Fibroblast of skin of back (primary cell): Measurements from ENCODE around the gene GPR151.

Experiments used
- DNase-seq: peaks from one replicate; pipeline ENCODE4 v3.0.0-alpha.2; 2013

The GPR151 gene

DNA sequence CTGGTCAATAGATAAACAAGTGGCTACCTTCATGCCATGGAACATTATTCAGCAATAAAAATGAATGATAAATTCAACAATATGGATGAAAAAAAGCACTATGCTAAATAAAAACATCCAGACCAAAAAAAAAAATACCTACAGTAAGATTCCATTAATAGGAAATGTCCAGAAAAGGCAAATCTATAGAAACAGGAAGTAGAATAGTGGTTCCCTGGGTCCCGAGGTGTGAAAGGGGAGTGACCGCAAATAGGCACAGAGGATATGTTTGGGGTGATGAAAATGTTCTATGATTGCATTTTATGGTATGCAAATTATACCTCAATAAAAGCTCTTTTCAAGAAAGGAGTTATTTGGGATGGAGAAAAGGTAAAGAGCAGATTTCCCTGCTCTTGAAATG, 3.6 kb upstream of the GPR151 start:
- DNase-seq = no peak

DNA sequence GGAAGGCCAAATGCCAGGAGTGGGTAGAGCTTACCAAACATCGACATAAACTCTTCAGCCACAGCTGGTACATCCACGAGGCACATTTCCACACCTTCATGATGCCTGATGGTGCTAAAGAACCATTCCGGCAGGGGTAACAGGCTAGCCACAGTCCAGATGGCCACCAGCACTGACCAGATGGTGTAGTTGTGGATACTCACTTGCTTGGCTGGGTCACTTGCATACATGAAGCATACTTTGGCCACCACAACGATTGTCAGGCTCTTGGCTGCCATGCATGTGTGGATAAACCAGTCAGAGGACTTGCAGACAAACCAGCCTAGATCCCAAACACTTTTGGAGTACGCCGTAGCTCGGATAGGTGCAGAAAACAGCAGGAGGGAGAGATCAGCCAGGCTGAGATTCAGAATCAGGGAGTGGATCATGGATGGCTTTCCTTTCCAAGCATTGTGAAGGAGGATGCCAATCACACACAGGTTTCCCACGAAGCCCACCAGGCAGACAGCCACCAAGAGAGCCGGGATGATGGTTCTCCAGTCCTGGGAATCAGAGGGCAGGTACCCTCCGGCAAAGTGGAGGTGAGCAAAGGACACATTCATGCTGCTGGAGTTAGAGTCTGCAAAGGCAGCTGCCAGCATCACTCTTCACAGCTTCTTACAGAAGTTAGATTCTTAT, 378 bp downstream of the GPR151 start:
- DNase-seq = no peak

DNA sequence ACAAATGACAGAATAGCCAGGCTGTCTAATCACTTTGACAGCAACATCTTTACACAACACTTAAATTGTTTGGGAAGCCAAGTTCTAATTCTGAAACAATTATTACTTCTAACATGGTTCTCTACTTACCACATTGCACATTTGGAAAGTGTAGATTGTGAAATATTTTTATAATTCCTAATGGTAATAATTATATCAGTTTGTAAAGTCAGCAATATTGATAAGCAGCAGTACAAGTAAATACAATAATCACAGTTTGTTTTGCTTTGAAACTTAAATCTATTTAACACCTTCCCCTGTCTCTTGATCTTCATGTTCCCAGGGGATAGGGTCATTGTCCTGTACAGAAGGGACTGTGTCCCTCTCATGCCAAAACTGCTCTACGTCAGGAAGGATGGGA, 1.4 kb downstream of the GPR151 start:
- no peak for DNase-seq

DNA sequence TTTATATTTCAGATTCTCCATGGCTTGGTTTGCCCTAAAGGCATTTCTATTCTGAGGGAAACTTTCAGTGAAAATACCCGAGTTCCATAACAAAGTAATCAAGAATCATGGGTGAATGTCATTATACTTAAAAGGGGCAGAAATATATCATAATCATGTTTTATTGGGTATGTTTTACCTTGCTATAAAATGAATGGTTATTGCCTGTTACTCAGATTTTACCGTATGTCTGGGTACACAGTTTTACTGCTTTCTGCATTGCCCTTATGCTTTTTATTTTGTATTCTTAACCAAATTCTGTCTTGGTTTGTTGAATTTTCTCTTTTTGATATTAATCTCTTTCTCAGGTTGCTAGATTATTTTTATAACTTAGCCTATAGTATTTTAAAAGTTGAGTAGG, 2.5 kb downstream of the GPR151 start:
- DNase-seq = no peak

DNA sequence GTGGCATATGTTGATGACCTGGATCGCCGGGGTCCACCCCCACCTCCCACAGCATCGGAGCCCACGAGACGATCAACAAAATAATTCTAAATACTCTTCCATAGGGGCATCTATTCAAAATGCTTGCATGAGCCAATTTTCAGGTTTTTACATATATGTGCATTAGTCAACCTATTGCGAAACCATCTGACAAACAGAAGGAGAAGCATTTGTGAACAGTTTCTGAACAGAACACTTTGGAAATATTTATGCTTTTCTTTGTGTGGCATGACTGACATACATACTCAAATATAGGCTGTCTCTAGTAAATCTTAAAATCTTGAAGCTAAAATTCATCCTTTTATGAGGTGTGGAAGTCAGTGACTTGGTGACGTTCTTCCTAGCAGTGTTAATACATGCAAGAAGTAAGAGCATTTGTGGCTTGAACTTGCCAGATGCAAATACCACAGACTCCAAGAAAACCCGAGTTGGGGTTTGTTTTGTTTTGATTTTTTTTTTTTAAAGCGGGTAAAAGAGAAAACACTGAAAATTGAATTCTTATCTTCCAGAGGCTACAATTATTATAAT, 5.3 kb downstream of the GPR151 start:
- no peak for DNase-seq

DNA sequence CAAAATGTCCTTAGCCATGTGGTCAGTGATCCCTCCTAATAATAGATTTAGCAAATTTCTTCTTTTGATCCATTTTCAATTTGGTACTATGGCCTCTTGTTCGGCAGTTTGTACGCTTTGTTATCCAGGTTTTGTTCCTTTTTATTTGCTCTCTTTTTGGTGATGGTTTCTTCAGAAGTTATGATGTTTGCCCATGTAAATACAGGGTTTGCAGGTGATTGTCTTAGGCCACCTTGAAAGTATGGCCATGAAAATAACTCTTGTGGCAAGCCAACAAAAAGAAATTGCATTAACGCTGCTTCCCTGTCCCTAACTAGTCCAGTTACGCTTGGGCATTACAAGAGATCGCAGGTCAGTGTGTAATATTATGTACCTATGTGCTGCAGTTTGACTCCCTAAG, 8.6 kb downstream of the GPR151 start:
- DNase-seq = no peak

GRCh38 chr5:146499680-146500079, 16.3 kb downstream of the GPR151 start:
- no peak for DNase-seq

GRCh38 chr5:146494656-146495055, 21.3 kb downstream of the GPR151 start:
- DNase-seq = no peak

- peak; percentile 46 for DNase-seq
Observed at GRCh38 chr5:146490089-146490843, 25.7 kb downstream of the GPR151 start.

- no peak for DNase-seq
Observed at GRCh38 chr5:146484714-146485391, 31.1 kb downstream of the GPR151 start.

DNA sequence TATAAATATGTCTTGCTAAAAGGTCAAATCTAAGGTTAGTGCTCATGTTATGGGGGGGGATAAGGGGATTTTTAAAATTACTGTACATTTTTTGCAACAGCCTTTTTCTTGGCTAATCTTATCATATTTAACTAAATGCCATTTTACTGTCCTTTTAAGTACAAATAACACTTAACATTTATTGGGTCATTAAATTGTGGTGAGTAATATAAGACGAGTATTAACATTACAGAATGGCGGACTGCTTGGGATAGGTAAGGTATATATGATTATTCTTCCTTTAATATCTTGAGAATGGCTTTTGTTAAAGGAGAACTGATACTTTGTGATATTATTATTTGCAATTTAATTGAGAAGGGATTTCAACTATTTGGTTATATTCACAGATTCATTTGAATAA, 33.2 kb downstream of the GPR151 start:
- DNase-seq = no peak

- no peak for DNase-seq
Observed at GRCh38 chr5:146475906-146476305, 40.1 kb downstream of the GPR151 start.

- no peak for DNase-seq
Observed at GRCh38 chr5:146475190-146475780, 40.7 kb downstream of the GPR151 start.

- no peak for DNase-seq
Observed at GRCh38 chr5:146474065-146474464, 41.9 kb downstream of the GPR151 start.

DNA sequence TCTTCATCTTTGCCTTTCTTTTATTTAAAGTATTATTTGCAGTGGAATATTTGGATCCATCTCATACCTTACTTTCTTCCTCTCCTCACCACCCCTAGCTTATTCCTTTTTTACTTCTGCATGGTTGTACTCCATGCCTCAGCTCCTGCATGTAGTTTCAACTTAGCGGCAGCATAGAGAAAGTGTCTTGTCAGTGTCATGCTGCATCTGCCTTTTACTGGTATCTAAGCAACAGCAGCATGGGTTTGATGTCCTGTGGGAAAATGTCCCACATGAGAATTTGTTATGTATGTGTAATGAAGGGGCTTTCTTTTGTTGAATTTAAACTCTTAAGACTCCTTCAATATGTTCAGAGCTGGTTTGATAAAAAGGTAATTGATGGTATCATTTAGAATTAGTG, 48.2 kb downstream of the GPR151 start:
- no peak for DNase-seq

GRCh38 chr5:146466521-146467349, 49.3 kb downstream of the GPR151 start:
- DNase-seq = peak; percentile 13

- DNase-seq = no peak
Observed at GRCh38 chr5:146463446-146463845, 52.5 kb downstream of the GPR151 start.
